Calu3 (cell line): ENCODE measurements around the gene TKTL1. TPM values are rescaled to one million over a fixed set of nuclear protein-coding genes. Genes with fewer than 3 reads are reported as not detected.

Experiments used
- BruUV-seq: library from RNA; stranded (reverse); fragments of 400-500 nt; replicated peaks from 2 replicates; lab custom pipeline; 2021; lab: Mats Ljungman, UMichigan
- CTCF ChIA-PET: fragments of 300-600 bp; sonication (Branson Sonifier 250); formaldehyde crosslinking; loops from one replicate; lab custom pipeline; 2022; ENCODE audit warnings: antibody characterized with exemption; lab: Charles Lee
- DNase-seq: peaks from one replicate; pipeline ENCODE4 v3.0.0; 2022
- H3K27ac Mint-ChIP-seq: one replicate; pipeline ENCODE4 v1.8.0; 2022; ENCODE audit warnings: mixed read lengths; ENCODE audit not compliant: unreplicated experiment
- H3K27me3 Mint-ChIP-seq: one replicate; pipeline ENCODE4 v1.8.0; 2022; ENCODE audit warnings: mixed read lengths; ENCODE audit not compliant: unreplicated experiment
- H3K36me3 Mint-ChIP-seq: one replicate; pipeline ENCODE4 v1.8.0; 2022; ENCODE audit warnings: mild to moderate bottlenecking, moderate library complexity, mixed read lengths; ENCODE audit not compliant: insufficient read depth, unreplicated experiment
- H3K4me1 Mint-ChIP-seq: one replicate; pipeline ENCODE4 v1.8.0; 2022; ENCODE audit warnings: mild to moderate bottlenecking, low read depth, mixed read lengths; ENCODE audit not compliant: unreplicated experiment
- H3K4me3 Mint-ChIP-seq: one replicate; pipeline ENCODE4 v1.8.0; 2022; ENCODE audit warnings: mild to moderate bottlenecking, low read depth, moderate library complexity, mixed read lengths; ENCODE audit not compliant: unreplicated experiment
- H3K9me3 Mint-ChIP-seq: one replicate; pipeline ENCODE4 v1.8.0; 2022; ENCODE audit warnings: low read depth, mixed read lengths; ENCODE audit not compliant: unreplicated experiment
- CTCF ChIP-seq: fragments of 200-600 bp; IDR thresholded peaks from one replicate; pipeline ENCODE4 v1.8.0; 2022; ENCODE audit warnings: antibody characterized with exemption; ENCODE audit not compliant: unreplicated experiment
- intact Hi-C: fragments of 100-400 bp; cut with micrococcal nuclease; formaldehyde crosslinking; loops from one replicate; pipeline ENCODE4 v1.10.0; 2022; ENCODE audit not compliant: unreplicated experiment
- total RNA-seq: library from RNA; stranded (reverse); gene quantifications from 2 replicates; pipeline ENCODE4 v1.2.3, GENCODE V29; 2022

The TKTL1 gene
- total RNA-seq, 1 experiment from 2014 or later, result not detected

GRCh38 chrX:154325541-154325940 lies 29.9 kb downstream of the TKTL1 start:
- Mint-ChIP-seq H3K27ac (no peak overlapping the region), H3K36me3 (no peaks in the 10 kb centered on the region), H3K9me3 (no peaks in the 10 kb centered on the region), H3K4me1 (no peaks in the 10 kb centered on the region), H3K27me3 (peaks cover 98% of the 10 kb centered on the region), H3K4me3 (no peak overlapping the region)
- DNase-seq, result no peak
- CTCF ChIA-PET, result no interaction called here
- BruUV-seq, result no TSS peak
- TF ChIP-seq CTCF, result no peak
- intact Hi-C loops, result no loop called here

GRCh38 chrX:154327038-154327820 lies 31.6 kb downstream of the TKTL1 start:
- Mint-ChIP-seq H3K27ac (no peak overlapping the region), H3K4me1 (no peaks in the 10 kb centered on the region), H3K4me3 (no peak overlapping the region), H3K27me3 (peaks cover 82% of the 10 kb centered on the region), H3K36me3 (no peaks in the 10 kb centered on the region), H3K9me3 (no peaks in the 10 kb centered on the region)
- BruUV-seq, result no TSS peak
- intact Hi-C loops, result no loop called here
- CTCF ChIA-PET, result no interaction called here
- no peak for TF ChIP-seq CTCF
- DNase-seq, result no peak

- no TSS peak for BruUV-seq
- no peak for TF ChIP-seq CTCF
- H3K4me1 Mint-ChIP-seq, result no peaks in the 10 kb centered on the region
- CTCF ChIA-PET, result no interaction called here
- no peak overlapping the region for H3K4me3 Mint-ChIP-seq
- no peak overlapping the region for H3K27ac Mint-ChIP-seq
- no peaks in the 10 kb centered on the region for H3K9me3 Mint-ChIP-seq
- H3K27me3 Mint-ChIP-seq, result peaks cover 68% of the 10 kb centered on the region
- intact Hi-C loops, result no loop called here
- no peak for DNase-seq
- no peaks in the 10 kb centered on the region for H3K36me3 Mint-ChIP-seq
Observed at GRCh38 chrX:154328646-154329045, 33.1 kb downstream of the TKTL1 start.

GRCh38 chrX:154329294-154329693 lies 33.7 kb downstream of the TKTL1 start:
- Mint-ChIP-seq H3K9me3 (no peaks in the 10 kb centered on the region), H3K27ac (no peak overlapping the region), H3K4me1 (no peaks in the 10 kb centered on the region), H3K27me3 (peaks cover 62% of the 10 kb centered on the region), H3K36me3 (no peaks in the 10 kb centered on the region), H3K4me3 (no peak overlapping the region)
- no peak for TF ChIP-seq CTCF
- no TSS peak for BruUV-seq
- DNase-seq, result no peak
- intact Hi-C loops, result no loop called here
- CTCF ChIA-PET, result no interaction called here
